Cardiac muscle cell (in vitro differentiated cells and primary cell): ENCODE measurements around the gene USP24. TPM values are rescaled to one million over a fixed set of nuclear protein-coding genes. Genes with fewer than 3 reads are reported as not detected.

ENCODE experiments used
- DNase-seq, 2 donors: peaks; one replicate each; pipeline versions ENCODE4 v3.0.0 to v3.0.0-alpha.2; 2010 to 2017; ENCODE audit warnings: low read depth in 1 of 2, low spot score in 1 of 2
- H3K27ac ChIP-seq: fragments of 200-600 bp; sonication (generic); 2 replicates; pipeline ENCODE4 v1.5.1; 2016
- H3K27me3 ChIP-seq: fragments of 200-600 bp; sonication (generic); 2 replicates; pipeline ENCODE4 v1.6.0; 2016; ENCODE audit warnings: control low read depth
- H3K36me3 ChIP-seq: fragments of 200-600 bp; sonication (generic); 2 replicates; pipeline ENCODE4 v1.5.1; 2016; ENCODE audit warnings: control low read depth
- H3K4me1 ChIP-seq: fragments of 200-600 bp; sonication (generic); 2 replicates; pipeline ENCODE4 v1.8.1; 2017; ENCODE audit warnings: low read depth, mild to moderate bottlenecking, mixed run types
- H3K4me3 ChIP-seq: fragments of 200-600 bp; sonication (generic); 2 replicates; pipeline ENCODE4 v1.5.1; 2016; ENCODE audit warnings: mild to moderate bottlenecking
- H3K9me3 ChIP-seq: fragments of 200-600 bp; sonication (generic); 2 replicates; pipeline ENCODE4 v1.5.1; 2017; ENCODE audit warnings: low read depth, mild to moderate bottlenecking, control low read depth
- CTCF ChIP-seq: IDR thresholded peaks from 2 replicates; pipeline ENCODE4 v1.5.1; 2012; ENCODE audit warnings: low read depth, mild to moderate bottlenecking, low read length
- polyA plus RNA-seq: library from polyadenylated mRNA; unstranded; fragments of >200 nt; fragmentation: Nextera tagmentation; extraction: Ambion mirVana; gene quantifications from 2 replicates; pipeline ENCODE4 v1.2.1, GENCODE V29; 2016
- total RNA-seq: library from RNA; depleted of rRNA; stranded (reverse); fragments of >200 nt; gene quantifications from 2 replicates; pipeline ENCODE4 v1.2.3, GENCODE V29; 2016

The USP24 gene
- total and polyA plus RNA-seq, 2 experiments from 2014 or later = 8.0 to 34.9 TPM

- no peak for TF ChIP-seq CTCF
- Histone ChIP-seq H3K9me3 (peaks cover 3% of the 10 kb centered on the region), H3K36me3 (peaks cover 8% of the 10 kb centered on the region), H3K4me1 (no peaks in the 10 kb centered on the region), H3K27me3 (no peaks in the 10 kb centered on the region), H3K4me3 (no peak overlapping the region), H3K27ac (no peak overlapping the region)
- no peak for DNase-seq
These were observed 35.9 kb downstream of the USP24 start for GRCh38 chr1:55179177-55179835.

- TF ChIP-seq CTCF = no peak
- Histone ChIP-seq H3K27ac (no peak overlapping the region), H3K27me3 (no peaks in the 10 kb centered on the region), H3K4me1 (peaks cover 9% of the 10 kb centered on the region), H3K4me3 (no peak overlapping the region), H3K9me3 (no peaks in the 10 kb centered on the region), H3K36me3 (peaks cover 14% of the 10 kb centered on the region)
- no peak for DNase-seq
These were observed 42.5 kb downstream of the USP24 start for GRCh38 chr1:55172687-55173086.

GRCh38 chr1:55172272-55172671 lies 42.9 kb downstream of the USP24 start:
- Histone ChIP-seq H3K27ac (no peak overlapping the region), H3K9me3 (no peaks in the 10 kb centered on the region), H3K27me3 (no peaks in the 10 kb centered on the region), H3K4me3 (no peak overlapping the region), H3K36me3 (peaks cover 14% of the 10 kb centered on the region), H3K4me1 (peaks cover 9% of the 10 kb centered on the region)
- peak; percentile 18 to 60 for DNase-seq
- TF ChIP-seq CTCF = no peak

- H3K36me3 ChIP-seq = peaks cover 14% of the 10 kb centered on the region
- no peaks in the 10 kb centered on the region for H3K27me3 ChIP-seq
- H3K4me3 ChIP-seq = no peak overlapping the region
- DNase-seq = no peak
- H3K9me3 ChIP-seq = no peaks in the 10 kb centered on the region
- no peak for TF ChIP-seq CTCF
- peaks cover 9% of the 10 kb centered on the region for H3K4me1 ChIP-seq
- no peak overlapping the region for H3K27ac ChIP-seq
These were observed 43.5 kb downstream of the USP24 start for GRCh38 chr1:55171694-55172093.

- Histone ChIP-seq H3K4me1 (peaks cover 9% of the 10 kb centered on the region), H3K36me3 (peaks cover 10% of the 10 kb centered on the region), H3K9me3 (no peaks in the 10 kb centered on the region), H3K27me3 (no peaks in the 10 kb centered on the region), H3K27ac (no peak overlapping the region), H3K4me3 (no peak overlapping the region)
- no peak for DNase-seq
- no peak for TF ChIP-seq CTCF
These were observed 44.7 kb downstream of the USP24 start for GRCh38 chr1:55170426-55170825.
